Sigmoid colon (tissue), 4 donors: Measurements from ENCODE around the gene ANKRD45.
"Not testable (repeated sequence)": the region's sequence is repeated elsewhere in the genome, so short reads cannot be mapped to it uniquely, and the experiment has no call there.

ENCODE experiments used
- CTCF ChIP-seq, 4 experiments: fragments of 450-650 bp in 3 of 4; fragments of 200-600 bp in 1 of 4; IDR thresholded peaks; one replicate each; pipeline ENCODE4 v1.5.1; 2016 to 2019; ENCODE audit warnings: antibody characterized with exemption in 4 of 4, mild to moderate bottlenecking in 3 of 4, moderate library complexity in 2 of 4
- POLR2A ChIP-seq, 2 donors: fragments of 450-650 bp; IDR thresholded peaks; one replicate each; pipeline ENCODE4 v1.6.1; 2016; ENCODE audit warnings: antibody characterized with exemption in 2 of 2, mild to moderate bottlenecking in 2 of 2, moderate library complexity in 2 of 2
- POLR2AphosphoS5 ChIP-seq, 4 donors: sonication (generic); formaldehyde crosslinking; IDR thresholded peaks; one replicate each; pipeline ENCODE4 v1.6.1; 2017; ENCODE audit warnings: antibody characterized with exemption in 4 of 4

- TF ChIP-seq CTCF, POLR2AphosphoS5, POLR2A (IDR thresholded peaks at IDR 0.05): not testable (repeated sequence)
These were observed 27.1 kb downstream of the ANKRD45 start for GRCh38 chr1:173642450-173643139.
